Embryonic facial prominence (tissue), 1 donor: Measurements from ENCODE around the gene DZANK1.
"Not testable (repeated sequence)": the region's sequence is repeated elsewhere in the genome, so short reads cannot be mapped to it uniquely, and the experiment has no call there.

Experiments used
- DNase-seq: peaks from one replicate; pipeline ENCODE4 v3.0.0-alpha.2; 2016; ENCODE audit errors: extremely low spot score

The DZANK1 gene

GRCh38 chr20:18466894-18467730, at the start of gene DZANK1, which contains the start of gene POLR3F:
DZANK1 (minus strand) TSS chr20:18467030; CDS start chr20:18465358, 1,672 bp downstream.
POLR3F (plus strand) TSS chr20:18467390; CDS start chr20:18467507, 117 bp downstream.
- DNase-seq, result peak; percentile 95

GRCh38 chr20:18515973-18516372, 49.1 kb upstream of the DZANK1 start:
- no peak for DNase-seq

DNA sequence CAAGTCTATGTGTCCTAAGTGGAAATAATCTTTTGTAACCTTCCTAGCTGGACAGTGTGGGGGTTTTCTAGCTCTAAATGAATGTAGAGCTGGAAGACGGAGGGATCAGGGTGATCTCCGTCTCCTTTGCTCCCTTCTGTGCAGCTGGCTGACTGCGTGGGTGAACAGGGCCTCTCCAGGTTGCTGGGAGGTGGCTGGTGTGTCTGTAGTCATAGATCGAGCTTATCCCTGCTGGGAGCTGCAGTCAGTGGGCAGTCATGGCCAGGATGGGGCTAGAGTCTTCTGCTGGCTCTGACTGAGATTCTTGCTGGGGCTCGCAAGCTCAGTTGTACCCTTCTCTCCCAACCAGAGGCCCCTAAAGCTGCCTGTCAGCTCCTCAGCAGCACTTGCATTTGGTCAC, 47.3 kb upstream of the DZANK1 start:
- no peak for DNase-seq

- no peak for DNase-seq
Measured at GRCh38 chr20:18513208-18513607, 46.4 kb upstream of the DZANK1 start.

DNA sequence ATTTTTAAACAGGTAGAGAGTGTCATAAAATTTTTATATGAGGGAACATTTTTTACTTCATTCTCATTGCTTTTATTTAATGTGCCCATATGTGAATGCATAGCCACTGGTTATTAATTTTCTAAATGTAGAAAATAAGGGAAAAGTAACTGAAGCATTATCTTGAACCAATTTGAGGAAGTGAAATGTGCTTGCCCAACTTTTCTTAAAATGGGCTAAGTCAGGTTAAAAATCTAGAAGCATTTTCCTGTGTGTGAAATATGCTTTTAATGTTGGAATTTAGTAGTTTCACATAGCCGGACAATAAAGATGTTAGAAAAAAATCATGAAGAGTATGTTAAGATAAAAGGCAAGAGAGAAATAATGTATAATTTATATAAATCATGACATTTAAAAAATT, 44.7 kb upstream of the DZANK1 start:
- no peak for DNase-seq

GRCh38 chr20:18507218-18508191, 40.7 kb upstream of the DZANK1 start, which contains the start of gene SEC23B:
SEC23B (plus strand) TSS chr20:18507940; CDS start chr20:18510836, 2,896 bp downstream.
- peak; percentile 97 for DNase-seq

DNA sequence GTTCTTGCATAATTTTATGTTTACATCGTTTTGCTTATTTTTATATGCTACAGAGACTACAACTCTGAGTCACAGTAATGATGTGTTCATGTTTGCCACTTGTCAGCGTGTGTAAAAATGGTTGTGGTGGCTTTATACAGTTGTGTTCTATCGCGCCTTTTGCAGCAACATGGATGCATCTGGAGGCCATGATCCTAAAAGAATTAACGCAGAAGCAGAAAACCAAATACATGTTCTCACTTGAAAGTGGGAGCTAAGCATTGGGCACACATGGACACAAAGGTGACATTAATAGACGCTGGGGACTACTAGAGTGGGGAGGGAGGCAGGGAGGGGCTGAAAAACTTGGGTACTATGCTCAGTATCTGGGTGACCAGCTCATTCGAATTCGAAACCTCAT, 39.9 kb upstream of the DZANK1 start:
- no peak for DNase-seq

DNA sequence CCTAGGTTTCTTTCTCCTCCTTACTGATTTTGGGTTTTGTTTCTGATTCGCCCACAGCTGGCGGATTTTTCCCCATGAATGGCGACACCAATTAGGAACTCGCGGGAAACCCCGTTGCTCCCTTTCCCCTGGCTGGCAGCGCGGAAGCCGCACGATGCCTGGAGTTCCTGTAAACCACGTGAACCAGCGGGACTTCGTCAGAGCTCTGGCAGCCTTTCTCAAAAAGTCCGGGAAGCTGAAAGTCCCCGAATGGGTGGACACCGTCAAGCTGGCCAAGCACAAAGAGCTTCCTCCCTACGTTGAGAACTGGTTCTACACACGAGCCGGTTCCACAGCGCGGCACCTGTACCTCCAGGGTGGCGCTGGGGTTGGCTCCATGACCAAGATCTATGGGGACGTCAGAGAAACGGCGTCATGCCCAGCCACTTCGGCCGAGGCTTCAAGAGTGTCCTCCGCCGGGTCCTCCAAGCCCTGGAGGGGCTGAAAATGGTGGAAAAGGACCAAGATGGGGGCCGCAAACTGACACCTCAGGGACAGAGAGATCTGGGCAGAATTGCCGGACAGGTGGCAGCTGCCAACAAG, 37.7 kb upstream of the DZANK1 start:
- no peak for DNase-seq

- not testable (repeated sequence) for DNase-seq
Measured at GRCh38 chr20:18501672-18502071, 34.8 kb upstream of the DZANK1 start.

GRCh38 chr20:18497603-18498002, 30.8 kb upstream of the DZANK1 start:
- DNase-seq, result no peak

- peak; percentile 78 for DNase-seq
Measured at GRCh38 chr20:18496740-18497592, 30.1 kb upstream of the DZANK1 start, which contains the start of gene RBBP9. RBBP9 (minus strand) TSS chr20:18497225; CDS start chr20:18497167, 58 bp downstream.

DNA sequence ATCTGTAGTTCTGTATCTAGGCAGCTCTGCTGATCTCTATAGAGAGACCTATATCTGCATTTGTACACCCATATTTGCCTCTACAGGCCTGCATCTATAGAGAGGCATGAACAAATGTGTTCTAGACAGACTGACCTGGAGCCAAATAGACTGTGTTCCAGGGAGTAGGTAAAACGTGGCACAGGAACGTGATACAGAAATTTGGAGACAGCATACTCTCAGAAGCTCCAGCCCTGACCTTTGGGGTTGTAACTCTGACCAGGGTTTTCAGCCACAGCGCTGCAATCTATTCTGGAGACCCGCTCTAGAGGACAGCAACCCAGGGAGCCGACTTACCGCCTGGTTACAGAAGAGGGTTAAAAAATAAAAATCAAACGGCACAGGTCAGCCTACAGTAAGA, 29.2 kb upstream of the DZANK1 start:
- no peak for DNase-seq

- no peak for DNase-seq
Measured at GRCh38 chr20:18488301-18488700, 21.5 kb upstream of the DZANK1 start.

- DNase-seq, result no peak
Measured at GRCh38 chr20:18481596-18481995, 14.8 kb upstream of the DZANK1 start.

GRCh38 chr20:18477821-18478220, 11.0 kb upstream of the DZANK1 start:
- DNase-seq, result no peak

- DNase-seq, result no peak
Measured at GRCh38 chr20:18477218-18477617, 10.4 kb upstream of the DZANK1 start.

- no peak for DNase-seq
Measured at GRCh38 chr20:18466574-18466893, 296 bp downstream of the DZANK1 start.

- DNase-seq, result no peak
Measured at GRCh38 chr20:18465536-18466200, 1.2 kb downstream of the DZANK1 start.

DNA sequence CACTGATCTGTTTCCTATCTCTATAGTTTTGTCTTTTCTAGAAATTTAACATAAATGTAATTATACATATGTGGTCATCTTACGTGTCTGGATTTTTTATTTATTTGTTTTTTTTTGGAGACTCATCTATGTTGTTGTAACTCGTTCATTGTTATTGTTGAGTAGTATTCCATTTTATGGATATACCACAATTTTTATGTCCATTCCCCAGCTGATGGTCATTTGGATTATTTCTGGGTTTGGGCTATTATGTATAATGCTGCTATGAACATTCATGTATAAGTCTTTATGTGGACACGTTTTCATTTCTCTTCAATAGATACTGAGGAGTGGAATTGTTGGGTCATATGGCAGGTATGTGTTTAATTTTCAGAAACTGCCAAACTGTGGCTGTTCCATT, 10.2 kb downstream of the DZANK1 start:
- DNase-seq, result no peak

DNA sequence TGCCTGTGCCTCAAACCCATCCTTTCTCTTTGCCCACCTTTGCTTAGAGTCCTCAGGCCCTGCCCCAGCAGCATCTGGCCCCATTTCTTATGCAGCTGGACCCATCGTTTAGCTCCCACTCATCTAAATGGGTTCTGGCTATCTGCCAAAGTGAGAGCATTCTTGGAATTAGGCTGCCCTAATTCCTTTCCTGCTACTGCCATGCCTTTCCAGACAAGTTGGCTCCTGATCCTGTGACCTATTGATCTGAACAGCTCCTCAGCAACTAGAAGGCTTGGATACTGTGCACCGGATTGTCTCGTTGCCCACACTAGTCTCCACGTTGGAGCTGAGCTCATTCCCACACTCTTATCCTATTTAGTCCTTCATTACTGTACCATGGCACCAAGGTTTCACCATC, 22.9 kb downstream of the DZANK1 start:
- DNase-seq, result no peak
